Common myeloid progenitor, CD34-positive (primary cell): ENCODE data around the gene TMC6.

Source experiments
- CTCF ChIA-PET: fragments of 350-600 bp; sonication (Branson Sonifier 250); formaldehyde crosslinking; loops from one replicate; lab custom pipeline; 2021; ENCODE audit warnings: antibody characterized with exemption; lab: Charles Lee
- POLR2A ChIA-PET: fragments of 350-600 bp; sonication (Branson Sonifier 250); formaldehyde crosslinking; loops from one replicate; lab custom pipeline; 2021; ENCODE audit warnings: antibody characterized with exemption; lab: Charles Lee
- DNase-seq, 3 donors: peaks; one replicate each; pipeline versions ENCODE4 v3.0.0 to v3.0.0-alpha.2; 2013
- H3K27ac ChIP-seq, 2 experiments: 1 replicate in 1 of 2; 2 replicates in 1 of 2; pipeline ENCODE4 v1.7.0; 2013; ENCODE audit warnings: inconsistent platforms in 2 of 2, low read length in 2 of 2, mild to moderate bottlenecking in 2 of 2, low read depth in 1 of 2, moderate library complexity in 1 of 2; ENCODE audit not compliant: severe bottlenecking in 2 of 2, insufficient read depth in 1 of 2, poor library complexity in 1 of 2
- H3K27me3 ChIP-seq, 5 experiments: replicated peaks in 2 of 5; 1 replicate in 3 of 5; 2 replicates in 2 of 5; pipeline versions ENCODE4 v1.6.1 to v1.7.0; 2013; ENCODE audit warnings: low read length in 4 of 5, mild to moderate bottlenecking in 2 of 5, moderate library complexity in 2 of 5, inconsistent platforms in 1 of 5; ENCODE audit not compliant: insufficient read depth in 5 of 5, control insufficient read depth in 4 of 5
- H3K36me3 ChIP-seq, 4 experiments: 1 replicate in 2 of 4; 2 replicates in 2 of 4; pipeline versions ENCODE4 v1.6.1 to v1.7.0; 2013; ENCODE audit warnings: low read length in 3 of 4, control low read depth in 1 of 4, mild to moderate bottlenecking in 1 of 4; ENCODE audit not compliant: control insufficient read depth in 4 of 4, insufficient read depth in 4 of 4
- H3K4me1 ChIP-seq, 4 experiments: 1 replicate in 3 of 4; 2 replicates in 1 of 4; pipeline versions ENCODE4 v1.6.1 to v1.7.1; 2013; ENCODE audit warnings: low read length in 3 of 4, mild to moderate bottlenecking in 3 of 4, control low read depth in 1 of 4, inconsistent platforms in 1 of 4, moderate library complexity in 1 of 4; ENCODE audit not compliant: control insufficient read depth in 4 of 4, insufficient read depth in 4 of 4; ENCODE audit errors: control extremely low read depth in 1 of 4
- H3K4me3 ChIP-seq, 7 experiments: 1 replicate in 4 of 7; 2 replicates in 3 of 7; pipeline versions ENCODE4 v1.5.1 to v1.7.0; 2013; ENCODE audit warnings: mild to moderate bottlenecking in 7 of 7, low read length in 6 of 7, moderate library complexity in 6 of 7, inconsistent platforms in 2 of 7, low read depth in 2 of 7, control low read depth in 1 of 7; ENCODE audit not compliant: insufficient read depth in 4 of 7, control insufficient read depth in 1 of 7; ENCODE audit errors: extremely low read depth in 1 of 7
- H3K9me3 ChIP-seq, 5 experiments: 1 replicate in 4 of 5; 2 replicates in 1 of 5; pipeline versions ENCODE4 v1.6.1 to v1.7.1; 2013; ENCODE audit warnings: low read length in 4 of 5, mild to moderate bottlenecking in 2 of 5, inconsistent platforms in 1 of 5, low read depth in 1 of 5, moderate library complexity in 1 of 5; ENCODE audit not compliant: control insufficient read depth in 4 of 5, insufficient read depth in 2 of 5; ENCODE audit errors: control extremely low read depth in 1 of 5
- WGBS: methylation state at CpG from one replicate; pipeline ENCODE4 v1.1.5; 2013; ENCODE audit not compliant: insufficient coverage; 5-methylcytosine and 5-hydroxymethylcytosine counted together

The TMC6 gene

DNA sequence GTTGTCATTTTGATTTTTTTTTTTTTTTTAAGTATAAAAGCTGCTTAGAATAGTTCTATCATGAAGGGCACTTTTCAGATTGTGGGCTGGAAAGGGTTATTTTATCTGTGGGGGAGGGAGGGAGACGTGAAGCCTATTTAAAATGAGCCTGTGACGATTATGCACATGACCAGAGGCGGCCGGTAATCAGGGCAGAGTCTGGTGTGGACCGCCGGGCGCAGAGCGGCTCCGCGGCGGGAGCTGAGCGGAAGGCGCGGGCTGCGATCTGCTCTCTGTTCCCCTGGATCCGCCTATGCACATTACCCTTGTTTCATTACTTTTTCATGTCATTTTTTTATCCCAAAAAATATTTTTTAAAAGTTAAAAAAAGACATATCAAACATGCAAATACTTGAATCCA lies 23.5 kb downstream of the TMC6 start:
- WGBS = 98% methylated on average over 14 of the region's 16 CpGs
- Histone ChIP-seq H3K27me3 (no peaks in the 10 kb centered on the region), H3K9me3 (no peaks in the 10 kb centered on the region), H3K4me3 (no peak overlapping the region), H3K27ac (no peak overlapping the region), H3K36me3 (peaks cover 8 to 68% (median 44%) of the 10 kb centered on the region in 4 experiments), H3K4me1 (no peaks in the 10 kb centered on the region)
- CTCF ChIA-PET = no interaction called here
- POLR2A ChIA-PET = no interaction called here
- DNase-seq = no peak

- H3K4me1 ChIP-seq = no peaks in the 10 kb centered on the region
- 99% methylated on average over 28 of the region's 28 CpGs for WGBS
- DNase-seq = no peak
- peaks cover 11 to 70% (median 45%) of the 10 kb centered on the region in 4 experiments for H3K36me3 ChIP-seq
- ChIA-PET POLR2A (no interaction called here), CTCF (no interaction called here)
- no peak overlapping the region for H3K4me3 ChIP-seq
- no peaks in the 10 kb centered on the region for H3K27me3 ChIP-seq
- H3K27ac ChIP-seq = no peak overlapping the region
- no peaks in the 10 kb centered on the region for H3K9me3 ChIP-seq
Measured at GRCh38 chr17:78104540-78104941, 24.0 kb downstream of the TMC6 start.

GRCh38 chr17:78103311-78103710 lies 25.2 kb downstream of the TMC6 start:
- ChIA-PET CTCF (interaction anchor here (1.6 to 1.7 kb wide), 2 partner anchors 18 to 32 kb away, joined by 4 to 5 read pairs; no protein-coding TSS in a partner anchor), POLR2A (interaction anchor here (0.7 kb wide), 1 partner anchor 19 kb away, joined by 4 read pairs; no protein-coding TSS in a partner anchor)
- H3K27ac ChIP-seq = no peak overlapping the region
- H3K36me3 ChIP-seq = peaks cover 13 to 70% (median 45%) of the 10 kb centered on the region in 4 experiments
- no peak for DNase-seq
- no peak overlapping the region for H3K4me3 ChIP-seq
- no peaks in the 10 kb centered on the region for H3K4me1 ChIP-seq
- WGBS = 100% methylated on average over 4 of the region's 4 CpGs
- no peaks in the 10 kb centered on the region for H3K9me3 ChIP-seq
- H3K27me3 ChIP-seq = no peaks in the 10 kb centered on the region

DNA sequence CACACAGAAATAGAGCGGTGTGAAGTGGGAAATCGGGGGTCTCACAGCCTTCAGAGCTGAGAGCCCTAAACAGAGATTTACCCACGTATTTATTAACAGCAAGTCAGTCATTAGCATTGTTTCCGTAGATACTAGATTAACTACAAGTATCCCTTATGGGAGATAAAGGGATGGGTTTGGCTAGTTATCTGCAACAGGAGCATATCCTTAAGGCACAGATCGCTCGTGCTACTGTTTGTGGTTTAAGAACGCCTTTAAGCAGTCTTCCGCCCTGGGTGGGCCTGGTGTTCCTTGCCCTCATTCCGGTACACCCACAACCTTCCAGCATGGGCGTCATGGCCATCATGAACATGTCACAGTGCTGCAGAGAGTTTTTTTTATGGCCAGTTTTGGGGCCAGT lies 27.0 kb downstream of the TMC6 start:
- POLR2A ChIA-PET = no interaction called here
- no peaks in the 10 kb centered on the region for H3K4me1 ChIP-seq
- 100% methylated on average over 7 of the region's 10 CpGs for WGBS
- DNase-seq = no peak
- H3K36me3 ChIP-seq = peaks cover 12 to 81% (median 56%) of the 10 kb centered on the region in 4 experiments
- no peaks in the 10 kb centered on the region for H3K27me3 ChIP-seq
- no peak overlapping the region for H3K27ac ChIP-seq
- no peaks in the 10 kb centered on the region for H3K9me3 ChIP-seq
- CTCF ChIA-PET = interaction anchor here (4.3 kb wide), 1 partner anchor 16 kb away, joined by 15 read pairs; no protein-coding TSS in a partner anchor
- no peak overlapping the region for H3K4me3 ChIP-seq

DNA sequence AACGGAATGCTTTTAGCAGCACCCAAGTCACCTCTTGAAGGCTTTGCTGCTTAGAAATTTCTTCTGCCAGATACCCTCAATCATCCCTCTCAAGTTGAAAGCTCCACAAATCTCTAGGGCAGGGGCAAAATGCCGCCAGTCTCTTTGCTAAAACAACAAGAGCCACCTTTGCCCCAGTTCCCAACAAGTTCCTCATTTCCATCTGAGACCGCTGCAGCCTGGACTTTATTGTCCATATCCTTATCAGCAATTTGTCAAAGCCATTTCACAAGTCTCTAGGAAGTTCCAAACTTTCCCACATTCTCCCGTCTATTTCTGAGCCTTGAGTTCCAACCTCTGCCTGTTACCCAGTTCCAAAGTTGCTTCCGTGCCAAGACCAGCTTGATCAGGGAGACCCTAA lies 27.4 kb downstream of the TMC6 start:
- 90% methylated on average over 5 of the region's 5 CpGs for WGBS
- Histone ChIP-seq H3K27ac (no peak overlapping the region), H3K36me3 (peaks cover 12 to 83% (median 59%) of the 10 kb centered on the region in 4 experiments), H3K4me1 (no peaks in the 10 kb centered on the region), H3K4me3 (no peak overlapping the region), H3K27me3 (no peaks in the 10 kb centered on the region), H3K9me3 (no peaks in the 10 kb centered on the region)
- ChIA-PET POLR2A (no interaction called here), CTCF (interaction anchor here (4.3 kb wide), 1 partner anchor 15 kb away, joined by 15 read pairs; no protein-coding TSS in a partner anchor)
- no peak for DNase-seq

DNA sequence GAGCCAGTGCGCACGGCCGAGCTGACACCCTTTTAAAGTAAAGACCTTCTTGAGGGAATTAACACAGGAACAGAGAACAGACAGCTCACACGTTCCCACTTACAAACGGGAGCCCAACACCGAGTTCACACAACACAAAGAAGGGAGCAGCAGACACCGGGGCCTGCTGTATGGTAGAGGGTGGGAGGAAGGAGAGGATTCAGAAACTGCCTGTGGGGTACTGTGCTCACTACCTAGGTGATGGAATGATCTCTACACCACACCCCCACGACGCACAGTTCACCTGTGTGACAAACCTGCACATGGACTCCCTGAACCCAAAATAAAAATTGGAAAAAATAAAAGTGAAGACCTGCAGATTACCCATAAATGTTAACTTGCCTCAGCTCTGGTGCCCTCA lies 32.5 kb downstream of the TMC6 start:
- POLR2A ChIA-PET = no interaction called here
- WGBS = 100% methylated on average over 4 of the region's 9 CpGs
- CTCF ChIA-PET = interaction anchor here (0.8 to 3.1 kb wide), 4 partner anchors 11 to 81 kb away, joined by 3 to 17 read pairs (median 4); no protein-coding TSS in a partner anchor

DNA sequence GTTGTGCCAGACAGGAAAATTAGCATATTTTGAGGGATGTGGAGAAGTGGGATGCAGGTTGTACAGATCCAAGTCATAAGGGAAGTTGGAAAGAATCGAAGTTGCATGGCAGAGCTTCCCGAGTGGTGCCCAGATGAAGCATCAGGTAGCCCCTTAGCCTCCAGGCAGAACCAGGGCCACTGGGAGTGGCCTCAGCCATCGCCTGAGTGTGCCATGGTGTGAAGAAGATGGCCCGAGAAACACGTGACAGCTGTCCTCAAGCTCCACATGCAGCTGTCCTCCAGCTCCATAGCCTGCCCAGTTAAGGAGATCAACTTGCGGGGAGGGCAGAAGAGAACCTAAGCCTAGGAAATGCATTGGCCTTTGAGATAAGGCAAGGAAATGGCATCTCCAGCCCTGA lies 33.5 kb downstream of the TMC6 start:
- Histone ChIP-seq H3K9me3 (no peaks in the 10 kb centered on the region), H3K4me3 (no peak overlapping the region), H3K27me3 (no peaks in the 10 kb centered on the region), H3K4me1 (peaks cover 0 to 1% (median 0%) of the 10 kb centered on the region in 4 experiments), H3K36me3 (peaks cover 11 to 91% (median 68%) of the 10 kb centered on the region in 4 experiments), H3K27ac (no peak overlapping the region)
- DNase-seq = no peak
- 86% methylated on average over 6 of the region's 6 CpGs for WGBS
- ChIA-PET CTCF (interaction anchor here (3.1 kb wide), 1 partner anchor 10 kb away, joined by 17 read pairs; no protein-coding TSS in a partner anchor), POLR2A (no interaction called here)

More for the DNA sequence above, 32.5 kb downstream of the TMC6 start:
- H3K27me3 ChIP-seq = no peaks in the 10 kb centered on the region
- H3K4me3 ChIP-seq = no peak overlapping the region
- H3K9me3 ChIP-seq = no peaks in the 10 kb centered on the region
- H3K4me1 ChIP-seq = no peaks in the 10 kb centered on the region
- DNase-seq = no peak
- no peak overlapping the region for H3K27ac ChIP-seq
- peaks cover 12 to 89% (median 67%) of the 10 kb centered on the region in 4 experiments for H3K36me3 ChIP-seq
